Ovary (tissue), 9 donors: Measurements from ENCODE around the gene ZIC4. TPM values are rescaled to one million over a fixed set of nuclear protein-coding genes. Genes with fewer than 3 reads are reported as not detected.

Experiments used
- DNase-seq, 5 donors: peaks; one replicate each; pipeline ENCODE4 v3.0.0-alpha.2; 2019 to 2020
- H3K27ac ChIP-seq, 2 donors: fragments of 200-600 bp; one replicate each; pipeline versions ENCODE4 v1.5.1 to v1.8.0; 2019 to 2022
- H3K27me3 ChIP-seq: fragments of 200-600 bp; one replicate; pipeline ENCODE4 v1.8.0; 2022
- H3K36me3 ChIP-seq: fragments of 200-600 bp; sonication (generic); one replicate; pipeline ENCODE4 v1.5.1; 2019
- H3K4me1 ChIP-seq: one replicate; pipeline ENCODE4 v1.8.1; 2013; ENCODE audit warnings: mild to moderate bottlenecking, moderate library complexity; ENCODE audit not compliant: insufficient read depth
- H3K4me3 ChIP-seq: fragments of 200-600 bp; sonication (generic); one replicate; pipeline ENCODE4 v1.5.1; 2017
- H3K9me3 ChIP-seq, 2 donors: fragments of 200-600 bp in 1 of 2; sonication (generic) in 1 of 2; one replicate each; pipeline versions ENCODE4 v1.5.1 to v1.8.1; 2013 to 2019; ENCODE audit warnings: mild to moderate bottlenecking in 1 of 2, moderate library complexity in 1 of 2
- EP300 ChIP-seq: sonication (generic); formaldehyde crosslinking; IDR thresholded peaks from one replicate; pipeline ENCODE4 v1.6.1; 2017; ENCODE audit warnings: antibody characterized with exemption
- POLR2A ChIP-seq: fragments of 450-650 bp; IDR thresholded peaks from one replicate; pipeline ENCODE4 v1.6.1; 2017; ENCODE audit warnings: antibody characterized with exemption, mild to moderate bottlenecking, moderate library complexity
- WGBS, 3 donors: extraction: QIAGEN DNeasy Blood & Tissue Kit in 1 of 3; methylation state at CpG; one replicate each; pipeline versions ENCODE4 v1.1.5 to v1.1.7; 2013 to 2017; 5-methylcytosine and 5-hydroxymethylcytosine counted together
- intact Hi-C, 4 donors: fragments of 100-400 bp; cut with DNase I; formaldehyde crosslinking; loops; one replicate each; pipeline versions ENCODE4 v1.11.0 to v1.15.1; 2022 to 2023
- polyA plus RNA-seq, 2 donors: library from polyadenylated mRNA; stranded (reverse); fragments of 200-250 nt in 1 of 2; fragments of 350-450 nt in 1 of 2; fragmentation: Illumina TruSeq in 1 of 2; extraction: RNeasy Lipid Tissue Mini Kit (QIAGEN cat#74804) in 1 of 2; gene quantifications; one replicate each; pipeline ENCODE4 v1.2.3, GENCODE V29; 2013 to 2014
- total RNA-seq, 7 donors: library from RNA; depleted of rRNA in 2 of 7; stranded (reverse); fragments of >200 nt in 2 of 7; fragmentation: NEBNext Ultra II Directional in 3 of 7; extraction: Animal tissue kit (Norgen Biotek cat#: 25700) in 3 of 7; gene quantifications; one replicate each; pipeline versions ENCODE4 v1.1.0 to v1.2.4, GENCODE V29; 2016 to 2023
- TF ChIP-seq, protein P1 (sequence below), 3 donors: fragments of 450-650 bp in 2 of 3; fragments of 200-600 bp in 1 of 3; IDR thresholded peaks; one replicate each; pipeline versions ENCODE4 v1.5.1 to v1.8.0; 2016 to 2022; ENCODE audit warnings: antibody characterized with exemption in 3 of 3, mild to moderate bottlenecking in 1 of 3
- donor health status: DM: no; HTN: no; CAD: no; lungs with moderate emphysema.
- donor health status: DM: no; HTN: no; CAD: no.
- donor health status: Bipolar disorder and iron deficiency.
- donor health status: DM: yes; HTN: yes; CAD: no.
- donor health status: DM: no; HTN: no; CAD: no.
- donor health status: DM: yes; HTN: yes; CAD: no.

The ZIC4 gene
- total and polyA plus RNA-seq, 9 donors = not detected

DNA sequence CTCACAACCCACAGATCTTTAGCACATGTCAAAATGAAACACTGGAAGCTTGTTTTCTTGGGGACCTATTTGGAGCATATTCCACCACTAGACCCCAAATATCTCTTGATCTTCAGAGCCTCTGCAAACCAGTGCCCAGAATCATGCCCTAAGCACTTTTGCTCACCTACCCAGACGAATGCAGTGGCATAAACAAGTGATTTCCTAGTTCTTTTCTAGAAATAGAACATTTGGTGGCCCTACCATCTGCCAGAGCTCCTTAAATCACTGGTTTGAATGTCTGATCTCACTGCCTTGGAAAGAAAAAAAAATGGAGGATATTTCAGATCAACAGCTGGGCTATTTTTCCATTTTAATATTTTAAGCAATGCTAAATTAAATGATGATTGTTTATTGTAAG lies 5.3 kb downstream of the ZIC4 start:
- Histone ChIP-seq H3K4me1 (no peaks in the 10 kb centered on the region), H3K4me3 (no peak overlapping the region), H3K27ac (no peak overlapping the region), H3K27me3 (no peaks in the 10 kb centered on the region), H3K36me3 (no peaks in the 10 kb centered on the region), H3K9me3 (peaks cover 0 to 9% of the 10 kb centered on the region in 2 donors)
- intact Hi-C loops = no loop called here
- WGBS, 3 donors = 12 to 20% (median 15%) methylated on average over 1 of the region's 1 CpG
- TF ChIP-seq, protein P1, sequence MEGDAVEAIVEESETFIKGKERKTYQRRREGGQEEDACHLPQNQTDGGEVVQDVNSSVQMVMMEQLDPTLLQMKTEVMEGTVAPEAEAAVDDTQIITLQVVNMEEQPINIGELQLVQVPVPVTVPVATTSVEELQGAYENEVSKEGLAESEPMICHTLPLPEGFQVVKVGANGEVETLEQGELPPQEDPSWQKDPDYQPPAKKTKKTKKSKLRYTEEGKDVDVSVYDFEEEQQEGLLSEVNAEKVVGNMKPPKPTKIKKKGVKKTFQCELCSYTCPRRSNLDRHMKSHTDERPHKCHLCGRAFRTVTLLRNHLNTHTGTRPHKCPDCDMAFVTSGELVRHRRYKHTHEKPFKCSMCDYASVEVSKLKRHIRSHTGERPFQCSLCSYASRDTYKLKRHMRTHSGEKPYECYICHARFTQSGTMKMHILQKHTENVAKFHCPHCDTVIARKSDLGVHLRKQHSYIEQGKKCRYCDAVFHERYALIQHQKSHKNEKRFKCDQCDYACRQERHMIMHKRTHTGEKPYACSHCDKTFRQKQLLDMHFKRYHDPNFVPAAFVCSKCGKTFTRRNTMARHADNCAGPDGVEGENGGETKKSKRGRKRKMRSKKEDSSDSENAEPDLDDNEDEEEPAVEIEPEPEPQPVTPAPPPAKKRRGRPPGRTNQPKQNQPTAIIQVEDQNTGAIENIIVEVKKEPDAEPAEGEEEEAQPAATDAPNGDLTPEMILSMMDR (IDR thresholded peaks at IDR 0.05) = no peak
- TF ChIP-seq POLR2A (no peak), EP300 (no peak)
- DNase-seq = no peak

DNA sequence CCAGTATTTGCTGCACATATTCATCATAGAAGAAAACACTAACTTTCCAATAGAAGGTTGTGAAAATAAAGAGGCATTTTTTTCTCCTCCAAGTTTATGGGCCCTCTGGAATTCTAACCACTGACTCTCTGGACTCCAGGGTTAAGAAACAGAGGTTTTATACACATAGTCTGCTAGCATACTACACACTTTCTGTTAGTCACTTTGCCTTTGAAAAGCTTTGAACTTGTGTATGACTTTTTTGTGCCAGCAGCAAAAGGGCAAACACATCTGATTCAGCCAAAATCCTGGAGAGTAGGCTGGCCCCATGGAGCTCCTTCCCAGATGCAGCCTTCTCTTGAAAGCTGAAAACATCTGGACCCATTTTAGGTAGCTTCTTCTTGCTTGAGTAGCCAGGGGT lies 6.2 kb downstream of the ZIC4 start:
- no peaks in the 10 kb centered on the region for H3K27me3 ChIP-seq

DNA sequence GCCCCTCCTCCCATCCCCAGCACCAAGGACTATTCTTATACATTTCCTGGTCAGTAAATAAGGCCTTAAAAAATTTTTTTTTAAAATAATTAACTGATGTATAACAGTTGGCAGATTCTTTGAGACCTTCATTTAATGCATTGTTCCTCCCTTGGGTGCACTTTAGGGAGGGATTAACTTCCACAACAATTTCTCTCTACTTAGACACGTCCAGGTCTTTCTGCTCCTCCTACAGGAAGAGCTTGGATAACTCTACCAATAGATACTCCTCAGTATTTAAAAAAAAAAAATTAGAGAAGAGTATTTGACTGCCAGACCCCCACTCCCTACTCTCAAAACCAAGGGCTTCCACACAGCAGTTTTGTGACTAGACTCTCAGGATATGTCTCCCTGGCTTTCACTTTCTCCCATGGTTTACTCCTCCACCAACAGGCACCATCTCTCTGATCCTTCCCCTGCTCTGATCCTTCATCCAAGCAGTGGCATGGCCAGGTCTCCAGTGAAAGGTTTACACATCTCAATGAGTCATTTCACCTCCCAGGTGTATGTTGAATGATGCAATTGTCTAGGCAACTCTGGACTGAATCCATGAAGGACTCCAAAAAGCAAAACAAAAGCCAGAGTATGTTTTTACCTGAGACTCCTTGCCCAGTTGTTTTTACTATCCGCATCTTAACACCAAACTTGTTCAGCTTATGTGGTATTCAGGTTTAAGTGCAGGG lies 7.4 kb downstream of the ZIC4 start:
- Histone ChIP-seq H3K36me3 (no peaks in the 10 kb centered on the region), H3K9me3 (peaks cover 0 to 5% of the 10 kb centered on the region in 2 donors), H3K4me1 (peaks cover 1% of the 10 kb centered on the region), H3K27me3 (no peaks in the 10 kb centered on the region), H3K4me3 (no peak overlapping the region), H3K27ac (no peak overlapping the region)
- TF ChIP-seq POLR2A (no peak), EP300 (no peak)
- TF ChIP-seq, protein P1 (IDR thresholded peaks at IDR 0.05) = no peak
- WGBS, 3 donors = 52 to 59% (median 55%) methylated on average over 2 of the region's 2 CpGs
- DNase-seq = no peak
- intact Hi-C loops = no loop called here

More for the DNA sequence above, 6.2 kb downstream of the ZIC4 start:
- Histone ChIP-seq H3K36me3 (no peaks in the 10 kb centered on the region), H3K4me3 (no peak overlapping the region), H3K27ac (no peak overlapping the region), H3K4me1 (peaks cover 1% of the 10 kb centered on the region), H3K9me3 (peaks cover 0 to 5% of the 10 kb centered on the region in 2 donors)
- DNase-seq = no peak
- TF ChIP-seq, protein P1 (IDR thresholded peaks at IDR 0.05) = no peak
- no peak for TF ChIP-seq POLR2A
- TF ChIP-seq EP300 = no peak
- intact Hi-C loops = no loop called here

DNA sequence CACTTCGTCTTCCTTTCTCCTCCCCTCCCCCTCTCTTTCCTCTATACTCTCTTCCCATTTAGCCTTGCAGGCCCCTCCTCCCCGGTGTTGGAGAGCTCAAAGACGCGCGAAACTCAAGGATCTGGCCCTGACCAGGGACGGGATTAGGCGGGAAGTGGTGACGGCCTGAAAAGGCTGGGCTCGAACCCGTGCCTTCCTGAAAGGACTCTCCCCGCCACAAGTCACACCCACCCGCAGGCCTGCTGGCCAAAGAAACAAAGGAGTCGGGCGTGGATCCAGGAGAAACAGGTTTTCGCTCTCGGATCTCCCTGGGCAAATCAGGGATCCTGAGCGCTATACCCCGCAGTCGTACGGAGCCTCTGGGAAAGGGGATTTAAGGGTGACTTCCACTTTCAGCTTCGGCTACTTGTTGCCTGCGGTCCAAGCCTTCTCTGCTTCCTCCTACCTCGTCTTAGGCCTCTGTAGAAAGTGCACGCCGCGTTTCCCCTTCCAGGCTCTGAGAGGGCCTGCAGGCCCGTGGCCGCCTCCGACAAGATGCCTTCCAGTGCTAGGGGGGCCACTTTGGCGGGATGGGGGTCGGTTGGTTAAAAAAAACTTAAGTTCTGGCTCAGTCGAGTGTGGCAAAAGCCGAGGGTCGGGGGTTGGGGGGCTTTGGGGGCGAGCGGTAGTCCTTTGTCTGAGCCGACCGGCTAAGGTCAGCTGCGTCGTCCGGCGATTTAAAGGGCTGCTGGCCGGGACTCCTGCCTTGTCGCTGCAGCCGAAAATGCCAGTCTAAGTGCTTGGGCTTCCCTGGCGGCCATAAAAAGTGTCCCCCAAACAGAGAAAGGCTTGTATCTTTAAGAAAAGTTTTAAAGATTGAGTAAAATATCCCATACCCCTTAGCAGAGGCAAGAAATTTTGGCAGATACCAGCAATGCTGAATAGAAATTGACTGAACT lies 8.2 kb downstream of the ZIC4 start:
- Histone ChIP-seq H3K9me3 (peaks cover 0 to 5% of the 10 kb centered on the region in 2 donors), H3K36me3 (no peaks in the 10 kb centered on the region), H3K27me3 (no peaks in the 10 kb centered on the region), H3K27ac (no peak overlapping the region), H3K4me3 (no peak overlapping the region), H3K4me1 (peaks cover 1% of the 10 kb centered on the region)
- DNase-seq = no peak
- TF ChIP-seq EP300 = no peak
- TF ChIP-seq, protein P1 (IDR thresholded peaks at IDR 0.05) = no peak
- TF ChIP-seq POLR2A = no peak
- intact Hi-C loops = no loop called here
- 9 to 13% (median 10%) methylated on average over 45 to 46 of the region's 46 CpGs for WGBS, 3 donors
